A549 (cell line): Measurements from ENCODE around the gene SLC35A3. TPM values are rescaled to one million over a fixed set of nuclear protein-coding genes. Genes with fewer than 3 reads are reported as not detected.

Experiments used
- ATAC-seq, 2 experiments: fragments of 200-7000 bp in 1 of 2; fragments of >200 bp in 1 of 2; cut with Nextera tagmentation in 1 of 2; cut with Tn5 transposase in 1 of 2; 3 replicates each; pipeline versions ENCODE4 v1.8.0 to v1.9.1; 2018 to 2020; ENCODE audit warnings: mild to moderate bottlenecking in 1 of 2, moderate library complexity in 1 of 2
- CTCF ChIA-PET: fragments of 300-600 bp; sonication (Branson Sonifier 250); formaldehyde crosslinking; extraction: SDS; loops from one replicate; lab custom pipeline; 2021; ENCODE audit warnings: antibody characterized with exemption, inconsistent platforms; lab: Yijun Ruan, JAX
- POLR2A ChIA-PET: fragments of 350-600 bp; formaldehyde crosslinking; extraction: SDS; loops from one replicate; lab custom pipeline; 2021; ENCODE audit warnings: antibody characterized with exemption, inconsistent platforms; lab: Yijun Ruan, JAX
- DNase-seq, 2 experiments: peaks; one replicate each; pipeline versions ENCODE4 v3.0.0 to v3.0.0-alpha.2; 2011 to 2016; ENCODE audit warnings: low read depth in 1 of 2, low spot score in 1 of 2
- FAIRE-seq: peaks from 2 replicates; lab custom pipeline; 2011; peaks lifted over from hg19 to GRCh38; lab: Jason Lieb, UNC
- H3K27ac ChIP-seq, 2 experiments: fragments of >200 bp; sonication (Bioruptor Twin); formaldehyde crosslinking; 3 replicates each; pipeline ENCODE4 v1.5.1; 2016 to 2017
- H3K4me1 ChIP-seq: fragments of >200 bp; sonication (Bioruptor Twin); formaldehyde crosslinking; 3 replicates; pipeline ENCODE4 v1.6.1; 2016
- H3K4me2 ChIP-seq: fragments of >200 bp; sonication (Bioruptor Twin); formaldehyde crosslinking; 3 replicates; pipeline ENCODE4 v1.6.1; 2016
- H3K4me3 ChIP-seq: fragments of >200 bp; sonication (Bioruptor Twin); formaldehyde crosslinking; 3 replicates; pipeline ENCODE4 v1.5.1; 2016
- H3K9me3 ChIP-seq: fragments of >200 bp; sonication (Bioruptor Twin); formaldehyde crosslinking; 3 replicates; pipeline ENCODE4 v1.6.1; 2016
- BCL3 ChIP-seq: fragments of >200 bp; sonication (Bioruptor Twin); formaldehyde crosslinking; IDR thresholded peaks from 3 replicates; pipeline ENCODE4 v1.6.1; 2016
- CBX8 ChIP-seq: fragments of 200-600 bp; sonication (generic); IDR thresholded peaks from 2 replicates; pipeline ENCODE4 v1.6.1; 2016
- CEBPB ChIP-seq, 2 experiments: fragments of >200 bp in 1 of 2; sonication (Bioruptor Twin) in 1 of 2; formaldehyde crosslinking in 1 of 2; IDR thresholded peaks; 2 replicates each; pipeline ENCODE4 v1.6.1; 2012 to 2016
- E2F6 ChIP-seq: IDR thresholded peaks from 2 replicates; pipeline ENCODE4 v1.6.1; 2012; ENCODE audit warnings: low read depth, borderline replicate concordance
- ESRRA ChIP-seq: fragments of 150-350 bp; IDR thresholded peaks from 2 replicates; pipeline ENCODE4 v1.6.1; 2014; ENCODE audit warnings: mild to moderate bottlenecking, low read length, borderline replicate concordance
- FOSL2 ChIP-seq, 2 experiments: fragments of 450-650 bp in 1 of 2; fragments of >200 bp in 1 of 2; sonication (Bioruptor Twin) in 1 of 2; formaldehyde crosslinking; IDR thresholded peaks; 2 replicates each; pipeline versions ENCODE4 v1.5.0 to v1.6.1; 2016 to 2020; ENCODE audit warnings: mild to moderate bottlenecking in 1 of 2, moderate library complexity in 1 of 2
- GATA3 ChIP-seq: IDR thresholded peaks from 2 replicates; pipeline ENCODE4 v1.6.1; 2012; ENCODE audit warnings: borderline replicate concordance
- HDAC2 ChIP-seq: fragments of 200-600 bp; sonication (generic); IDR thresholded peaks from 2 replicates; pipeline ENCODE4 v1.6.1; 2016
- HOXA7 ChIP-seq: fragments of 250-450 bp; sonication (Bioruptor Pico); IDR thresholded peaks from 2 replicates; pipeline ENCODE4 v1.5.0; 2020; ENCODE audit warnings: mild to moderate bottlenecking, moderate library complexity
- JUN ChIP-seq, 2 experiments: fragments of >200 bp; sonication (Bioruptor Twin); formaldehyde crosslinking; IDR thresholded peaks; 2 replicates in 1 of 2; 3 replicates in 1 of 2; pipeline ENCODE4 v1.6.1; 2016 to 2017
- JUNB ChIP-seq: fragments of >200 bp; sonication (Bioruptor Twin); formaldehyde crosslinking; IDR thresholded peaks from 2 replicates; pipeline ENCODE4 v1.6.1; 2016
- MAX ChIP-seq: IDR thresholded peaks from 2 replicates; pipeline ENCODE4 v1.6.1; 2012
- MAZ ChIP-seq: fragments of 150-350 bp; IDR thresholded peaks from 2 replicates; pipeline ENCODE4 v1.6.1; 2014; ENCODE audit warnings: antibody characterized with exemption, low read depth, low read length, borderline replicate concordance
- NFE2L2 ChIP-seq: fragments of 150-350 bp; conservative IDR thresholded peaks from 2 replicates; pipeline ENCODE4 v1.6.1; 2014; ENCODE audit warnings: low read length
- PHF8 ChIP-seq: fragments of 200-600 bp; sonication (generic); IDR thresholded peaks from 2 replicates; pipeline ENCODE4 v1.6.1; 2016; ENCODE audit warnings: low read depth, mild to moderate bottlenecking, antibody characterized with exemption, moderate library complexity, borderline replicate concordance
- POLR2A ChIP-seq: IDR thresholded peaks from 2 replicates; pipeline ENCODE4 v1.6.1; 2012; ENCODE audit warnings: mild to moderate bottlenecking, low read length
- RAD21 ChIP-seq, 2 experiments: fragments of >200 bp in 1 of 2; sonication (Bioruptor Twin) in 1 of 2; formaldehyde crosslinking in 1 of 2; IDR thresholded peaks in 1 of 2; conservative IDR thresholded peaks in 1 of 2; 2 replicates in 1 of 2; 3 replicates in 1 of 2; pipeline ENCODE4 v1.6.1; 2012 to 2018; ENCODE audit warnings: inconsistent platforms in 1 of 2
- RCOR1 ChIP-seq: fragments of 150-350 bp; IDR thresholded peaks from 2 replicates; pipeline ENCODE4 v1.6.1; 2014; ENCODE audit warnings: antibody characterized with exemption, low read length, low read depth
- REST ChIP-seq: fragments of 200-600 bp; sonication (generic); IDR thresholded peaks from 2 replicates; pipeline ENCODE4 v1.6.1; 2016; ENCODE audit warnings: antibody characterized with exemption, mild to moderate bottlenecking, moderate library complexity
- RFX5 ChIP-seq: fragments of 450-650 bp; IDR thresholded peaks from 2 replicates; pipeline ENCODE4 v1.7.1; 2014; ENCODE audit warnings: antibody characterized with exemption, mild to moderate bottlenecking, moderate library complexity
- RNF2 ChIP-seq: fragments of 200-600 bp; sonication (generic); IDR thresholded peaks from 2 replicates; pipeline ENCODE4 v1.6.1; 2016; ENCODE audit warnings: low read depth, mild to moderate bottlenecking, antibody characterized with exemption, moderate library complexity, borderline replicate concordance
- TFCP2L1 ChIP-seq: fragments of 250-450 bp; sonication (Bioruptor Pico); IDR thresholded peaks from 2 replicates; pipeline ENCODE4 v1.5.0; 2021; ENCODE audit warnings: mild to moderate bottlenecking
- ZC3H11A ChIP-seq: fragments of 450-650 bp; IDR thresholded peaks from 2 replicates; pipeline ENCODE4 v1.6.1; 2014; ENCODE audit warnings: antibody characterized with exemption, mild to moderate bottlenecking
- WGBS: methylation state at CpG from one replicate; pipeline ENCODE4 v1.1.6; 2017; ENCODE audit errors: missing lambda C conversion rate; 5-methylcytosine and 5-hydroxymethylcytosine counted together
- polyA plus RNA-seq, 4 experiments: library from polyadenylated mRNA; depleted of rRNA in 3 of 4; stranded (reverse); fragments of >200 nt; fragmentation: RNase III in 1 of 4; extraction: RNeasy Plus Mini Kit Qiagen cat#74134 plus additional on column Dnase treatment in 1 of 4; gene quantifications; 2 replicates in 3 of 4; 3 replicates in 1 of 4; pipeline ENCODE4 v1.2.3, GENCODE V29; 2011 to 2017

The SLC35A3 gene
- polyA plus RNA-seq, 2 of the 4 experiments (the other 2 are of a cell fraction) = 9.6 to 15.1 TPM

DNA sequence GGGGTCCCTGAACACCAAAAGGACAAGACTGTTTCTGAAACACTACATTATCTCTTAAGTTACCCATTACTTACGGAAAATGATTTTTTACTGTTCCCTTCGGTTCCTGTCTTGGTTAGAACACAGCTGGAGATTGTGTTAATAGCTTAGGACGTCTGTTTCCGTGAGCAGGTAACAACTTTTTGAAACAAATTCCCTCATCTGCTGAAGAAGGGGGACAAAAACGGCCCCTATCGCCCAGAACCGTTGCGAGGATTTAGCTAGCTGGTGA is 67.8 kb downstream of the SLC35A3 start:
- Histone ChIP-seq H3K4me2 (peak overlapping the region; percentile 95), H3K27ac (peak overlapping the region; percentile 96 to 100), H3K4me1 (peaks cover 9% of the 10 kb centered on the region; the same call in 1 of the 3 replicates), H3K4me3 (peak overlapping the region; percentile 93), H3K9me3 (no peaks in the 10 kb centered on the region)
- FAIRE-seq (no peak), DNase-seq (no peak), ATAC-seq (peak; percentile 11 to 16; a peak in 4 of 6 replicates)
- no peak for TF ChIP-seq HDAC2
- no peak for TF ChIP-seq GATA3
- TF ChIP-seq PHF8 = no peak
- no peak for TF ChIP-seq CBX8
- no peak for TF ChIP-seq NFE2L2
- TF ChIP-seq RFX5 = no peak
- TF ChIP-seq ZC3H11A = no peak
- TF ChIP-seq MAZ = no peak
- TF ChIP-seq FOSL2 (IDR thresholded peaks at IDR 0.05) = no peak
- TF ChIP-seq FOSL2 (CRISPR knock-in tag; IDR thresholded peaks at IDR 0.05) = no peak
- TF ChIP-seq RCOR1 = no peak
- no peak for TF ChIP-seq TFCP2L1 (CRISPR knock-in tag)
- no peak for TF ChIP-seq REST
- POLR2A ChIA-PET = interaction anchor here (1.5 kb wide), 1 partner anchor 67 kb away, joined by 8 read pairs; the partner anchor contains the start of gene SLC35A3
- CTCF ChIA-PET = no interaction called here
- WGBS = 1% methylated on average over 8 of the region's 8 CpGs

- H3K4me3 ChIP-seq = peak overlapping the region; percentile 93
- peak overlapping the region; percentile 96 to 100 for H3K27ac ChIP-seq
- peak; percentile 69 for TF ChIP-seq PHF8
- no peak for TF ChIP-seq ESRRA
- peak; percentile 50 to 84; a peak in 4 of 5 replicates for TF ChIP-seq JUN (IDR thresholded peaks at IDR 0.05)
- no peak for TF ChIP-seq HOXA7
- TF ChIP-seq CEBPB (IDR thresholded peaks at IDR 0.05) = no peak
- no peak for TF ChIP-seq E2F6
- peak; percentile 88 for TF ChIP-seq POLR2A
- TF ChIP-seq RNF2 = no peak
- TF ChIP-seq MAX = peak; percentile 61
- TF ChIP-seq RFX5 = no peak
- TF ChIP-seq BCL3 = peak; percentile 67; the same call in 1 of the 3 replicates
- no peak for TF ChIP-seq JUNB
- no peak for TF ChIP-seq RAD21 (conservative IDR thresholded peaks at IDR 0.05 in 1 of 2, IDR thresholded peaks at IDR 0.05 in 1 of 2)
- POLR2A ChIA-PET = interaction anchor here (1.5 kb wide), 1 partner anchor 68 kb away, joined by 8 read pairs; the partner anchor contains the start of gene SLC35A3
- H3K4me1 ChIP-seq = peaks cover 9% of the 10 kb centered on the region; the same call in 1 of the 3 replicates
- WGBS = 0% methylated on average over 11 of the region's 87 CpGs
- H3K4me2 ChIP-seq = peak overlapping the region; percentile 95
- peak; percentile 57 to 81 for DNase-seq
- FAIRE-seq = no peak
- CTCF ChIA-PET = no interaction called here
- peak; percentile 95 to 97 for ATAC-seq
- no peaks in the 10 kb centered on the region for H3K9me3 ChIP-seq
These were observed 68.3 kb downstream of the SLC35A3 start for GRCh38 chr1:100037927-100038659.
